ENCODE measurements around the gene SLCO3A1. TPM values are rescaled to one million over a fixed set of nuclear protein-coding genes. Genes with fewer than 3 reads are reported as not detected.

Gene SLCO3A1
- total and polyA plus RNA-seq, 2 of the 8 experiments (the other 6 are each of a cell fraction or from before 2014, with no cell fraction given): 15.1 to 20.4 TPM

GRCh38 chr15:92033314-92033713, 179.8 kb downstream of the SLCO3A1 start (continued):
- no peak for TF ChIP-seq CHD7 (IDR thresholded peaks at IDR 0.05; ENCODE audit: insufficient replicate concordance, low read length)
- TF ChIP-seq SRF (IDR thresholded peaks at IDR 0.05; ENCODE audit: low read depth, low read length): no peak
- TF ChIP-seq SIRT6 (IDR thresholded peaks at IDR 0.05; ENCODE audit: low read length): no peak
- no peak for TF ChIP-seq BCL11A (IDR thresholded peaks at IDR 0.05; ENCODE audit: low read depth in 2 of 2, low read length in 2 of 2)
- no peak for TF ChIP-seq TEAD4 (IDR thresholded peaks at IDR 0.05; ENCODE audit: low read depth, low read length)
- no peak for TF ChIP-seq SIN3A (conservative IDR thresholded peaks at IDR 0.05 in 1 of 2, IDR thresholded peaks at IDR 0.05 in 1 of 2; ENCODE audit: low read depth in 1 of 2, low read length in 2 of 2)
- TF ChIP-seq KDM5A (IDR thresholded peaks at IDR 0.05; ENCODE audit: low read length): no peak
- TF ChIP-seq CTBP2 (IDR thresholded peaks at IDR 0.05; ENCODE audit: borderline replicate concordance, insufficient read depth, insufficient read length, low read length): no peak
- no peak for TF ChIP-seq JUN (IDR thresholded peaks at IDR 0.05; ENCODE audit: low read depth, low read length)
- no peak for TF ChIP-seq SAP30 (IDR thresholded peaks at IDR 0.05; ENCODE audit: insufficient read depth, insufficient replicate concordance, low read length)
- TF ChIP-seq RXRA (IDR thresholded peaks at IDR 0.05; ENCODE audit: insufficient read depth, low read depth, low read length): no peak
